Stimulated activated effector memory CD8-positive, alpha-beta T cell treated with anti-CD3 and anti-CD28 coated beads, Interleukin-12 subunit alpha, Interleukin-12 subunit beta, amount 100 ng/mL, for 72 hours (primary cell): ENCODE measurements around the gene PSME1.

Experiments
- ATAC-seq: fragments of 150-1000 bp; cut with Tn5 transposase; 2 replicates; pipeline ENCODE4 v1.10.0; 2021
- DNase-seq, 2 donors: peaks; one replicate each; pipeline ENCODE4 v3.0.0; 2021 to 2022; ENCODE audit warnings: low spot score in 2 of 2
- H3K27ac Mint-ChIP-seq: one replicate; pipeline ENCODE4 v1.8.0; 2022; ENCODE audit warnings: mild to moderate bottlenecking, mixed read lengths
- H3K36me3 Mint-ChIP-seq: one replicate; pipeline ENCODE4 v1.8.0; 2022; ENCODE audit warnings: mild to moderate bottlenecking, mixed read lengths
- H3K4me1 Mint-ChIP-seq: one replicate; pipeline ENCODE4 v1.8.0; 2022; ENCODE audit warnings: mixed read lengths
- H3K4me3 Mint-ChIP-seq: one replicate; pipeline ENCODE4 v1.8.0; 2022; ENCODE audit warnings: mild to moderate bottlenecking, mixed read lengths
- H3K9me3 Mint-ChIP-seq: one replicate; pipeline ENCODE4 v1.8.0; 2022; ENCODE audit warnings: mixed read lengths

Gene PSME1

DNA sequence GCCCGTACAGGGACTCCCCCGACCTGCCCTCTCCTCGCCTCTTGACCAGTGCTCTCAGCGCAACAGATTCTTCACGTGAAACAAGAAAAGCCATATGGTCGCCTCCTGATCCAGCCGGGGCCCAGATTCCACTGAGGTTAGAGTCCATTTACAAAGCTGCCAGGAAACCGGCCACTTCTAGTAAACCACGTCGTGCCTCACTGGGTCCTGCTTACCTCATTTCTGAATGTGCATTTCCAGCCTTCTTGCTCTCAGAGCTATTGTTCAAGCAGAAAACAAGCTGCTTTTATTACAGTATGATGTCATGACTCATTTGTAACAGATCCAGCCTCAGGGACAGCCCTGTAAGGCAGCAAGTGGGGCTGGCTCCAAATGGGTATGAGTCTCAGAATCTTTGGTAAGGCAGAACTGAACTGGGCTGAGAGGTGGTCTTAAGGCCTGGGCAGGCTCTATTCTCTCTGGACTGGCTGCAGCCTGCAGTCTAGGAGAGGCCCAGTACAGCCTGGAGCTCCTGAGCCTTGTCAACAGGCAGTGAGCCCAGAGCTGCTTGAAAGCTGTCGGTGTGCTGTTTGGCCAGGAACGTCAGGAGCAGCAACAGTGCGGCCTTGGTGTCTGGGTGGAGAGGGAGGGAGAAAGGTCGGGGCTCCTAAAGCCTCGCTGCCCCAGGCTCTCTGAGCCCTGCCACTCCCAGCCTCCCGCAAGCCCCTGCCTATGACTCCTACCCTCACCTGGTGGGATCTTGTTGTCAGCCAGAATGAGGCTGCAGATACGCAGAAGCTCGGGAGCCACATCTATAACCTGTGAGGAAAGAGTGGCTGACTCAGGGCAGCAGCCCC lies 44.2 kb downstream of the PSME1 start:
- ATAC-seq (peak; percentile 27), DNase-seq (no peak)
- H3K9me3 Mint-ChIP-seq: no peaks in the 10 kb centered on the region
- peaks cover 98% of the 10 kb centered on the region for H3K36me3 Mint-ChIP-seq
- H3K4me1 Mint-ChIP-seq: peaks cover 25% of the 10 kb centered on the region
- peak overlapping the region; percentile 85 for H3K27ac Mint-ChIP-seq
- H3K4me3 Mint-ChIP-seq: no peak overlapping the region

- no peaks in the 10 kb centered on the region for H3K9me3 Mint-ChIP-seq
- H3K36me3 Mint-ChIP-seq: peaks cover 93% of the 10 kb centered on the region
- no peak overlapping the region for H3K4me3 Mint-ChIP-seq
- DNase-seq (no peak), ATAC-seq (no peak)
- peaks cover 29% of the 10 kb centered on the region for H3K4me1 Mint-ChIP-seq
- H3K27ac Mint-ChIP-seq: peak overlapping the region; percentile 85
Measured at GRCh38 chr14:24181371-24182077, 45.5 kb downstream of the PSME1 start.

GRCh38 chr14:24182110-24182882 lies 46.3 kb downstream of the PSME1 start:
- Mint-ChIP-seq H3K27ac (peak overlapping the region; percentile 84), H3K36me3 (peaks cover 90% of the 10 kb centered on the region), H3K9me3 (no peaks in the 10 kb centered on the region), H3K4me1 (peaks cover 34% of the 10 kb centered on the region), H3K4me3 (no peak overlapping the region)
- ATAC-seq (no peak), DNase-seq (no peak)

DNA sequence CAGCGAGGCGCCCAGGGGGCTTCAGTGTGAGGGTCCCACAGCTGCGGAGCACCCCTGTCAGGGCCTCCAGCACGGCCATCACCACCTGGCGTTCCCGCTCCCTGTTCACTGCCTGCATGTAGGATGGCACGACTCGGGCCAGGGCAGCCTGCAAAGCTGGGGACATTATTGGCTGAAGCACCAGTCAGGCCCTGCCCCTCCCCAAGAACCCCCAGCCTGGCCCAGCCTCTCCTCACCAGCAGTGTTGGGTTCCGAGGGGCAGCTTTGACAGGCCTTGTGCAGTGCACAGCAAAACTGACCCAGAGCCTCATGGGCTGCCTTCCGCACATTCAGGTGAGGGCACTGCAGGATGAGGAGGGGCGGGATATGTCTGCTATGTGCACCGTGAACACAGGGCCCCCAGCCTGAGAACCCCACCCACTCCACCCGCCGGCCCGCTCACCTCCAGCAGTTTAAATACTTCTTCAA lies 47.1 kb downstream of the PSME1 start:
- ATAC-seq (no peak), DNase-seq (no peak)
- Mint-ChIP-seq H3K27ac (peak overlapping the region; percentile 84), H3K4me1 (peaks cover 42% of the 10 kb centered on the region), H3K9me3 (no peaks in the 10 kb centered on the region), H3K4me3 (no peak overlapping the region), H3K36me3 (peaks cover 90% of the 10 kb centered on the region)

GRCh38 chr14:24184104-24184970 lies 48.3 kb downstream of the PSME1 start:
- no peaks in the 10 kb centered on the region for H3K9me3 Mint-ChIP-seq
- DNase-seq (no peak), ATAC-seq (no peak)
- H3K36me3 Mint-ChIP-seq: peaks cover 87% of the 10 kb centered on the region
- H3K27ac Mint-ChIP-seq: peak overlapping the region; percentile 64
- no peak overlapping the region for H3K4me3 Mint-ChIP-seq
- peaks cover 43% of the 10 kb centered on the region for H3K4me1 Mint-ChIP-seq

DNA sequence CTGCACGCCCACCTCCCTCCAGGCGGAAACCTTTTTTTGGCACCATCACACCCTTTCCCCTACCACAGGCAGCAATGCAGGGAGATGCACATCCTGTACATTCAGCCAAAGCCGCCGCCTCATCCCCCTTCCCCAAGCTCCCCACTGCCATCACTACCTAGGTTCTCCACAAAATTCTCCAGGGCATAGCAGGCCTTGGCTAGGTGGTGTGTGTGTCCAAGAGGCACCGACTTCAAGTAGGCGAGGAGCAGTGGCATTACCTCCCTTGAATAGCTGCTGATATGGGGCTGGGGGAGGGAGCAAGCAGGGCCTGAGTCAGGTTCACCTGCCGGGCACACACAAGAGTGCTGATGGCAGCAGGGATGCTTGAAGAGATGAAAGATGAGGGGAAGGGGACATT lies 49.0 kb downstream of the PSME1 start:
- peak overlapping the region; percentile 64 for H3K27ac Mint-ChIP-seq
- peaks cover 80% of the 10 kb centered on the region for H3K36me3 Mint-ChIP-seq
- no peak for ATAC-seq
- H3K4me1 Mint-ChIP-seq: peaks cover 44% of the 10 kb centered on the region
- H3K9me3 Mint-ChIP-seq: no peaks in the 10 kb centered on the region
- no peak overlapping the region for H3K4me3 Mint-ChIP-seq
- DNase-seq: no peak

DNA sequence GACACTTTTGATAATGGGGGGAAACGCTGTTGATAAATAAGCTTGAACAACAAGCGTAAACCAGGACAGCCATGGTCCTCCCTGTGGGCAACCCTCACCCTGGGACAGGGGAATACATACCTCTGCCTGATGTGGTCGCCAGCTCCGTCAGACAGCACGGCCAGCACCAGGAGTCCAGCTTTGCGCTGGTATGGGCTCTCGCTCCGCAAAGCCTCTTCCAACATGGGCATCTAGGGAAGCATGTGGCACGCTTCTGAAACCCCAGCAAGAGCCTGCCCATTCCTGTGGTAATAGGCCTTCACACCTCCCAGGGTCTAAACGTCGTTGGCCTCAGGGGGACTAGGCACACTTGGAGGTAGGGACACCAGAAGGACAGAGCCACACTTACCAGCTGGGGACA lies 49.7 kb downstream of the PSME1 start:
- Mint-ChIP-seq H3K36me3 (peaks cover 79% of the 10 kb centered on the region), H3K27ac (peak overlapping the region; percentile 64), H3K4me1 (peaks cover 42% of the 10 kb centered on the region), H3K4me3 (no peak overlapping the region), H3K9me3 (no peaks in the 10 kb centered on the region)
- DNase-seq (no peak), ATAC-seq (no peak)

DNA sequence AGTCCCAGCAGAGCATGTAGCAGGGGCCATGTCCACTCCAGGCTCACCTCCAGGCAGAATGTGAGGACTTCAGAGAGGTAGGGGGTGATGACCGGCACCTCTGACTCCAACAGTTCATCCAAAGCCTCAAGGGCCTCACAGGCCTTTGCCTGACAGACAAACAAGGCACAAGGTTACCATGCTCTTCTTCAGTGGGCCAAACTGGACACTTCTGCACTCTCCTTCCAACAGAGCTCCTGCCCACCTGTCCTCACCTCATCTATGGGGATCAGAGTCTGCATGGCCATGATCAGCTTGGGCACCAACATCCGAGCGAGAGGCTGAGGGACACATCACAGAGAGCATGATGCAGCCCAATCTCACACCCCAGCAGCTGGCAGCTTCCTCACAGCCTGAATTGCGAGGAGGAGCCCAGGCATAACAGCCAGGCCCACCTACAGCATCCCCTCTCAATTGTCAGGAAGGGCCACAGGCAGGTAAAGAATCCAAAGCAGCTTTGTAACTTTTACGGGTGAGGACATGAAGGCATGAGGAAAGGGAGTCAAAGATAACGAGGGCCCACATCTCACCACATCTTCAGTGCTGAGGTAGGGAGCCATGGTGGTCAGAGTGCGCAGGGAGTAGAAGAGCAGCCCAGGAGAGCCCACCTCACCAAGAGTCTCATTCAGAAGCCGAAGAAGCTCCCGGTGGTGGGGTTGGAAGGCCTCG lies 51.0 kb downstream of the PSME1 start:
- ATAC-seq (no peak), DNase-seq (no peak)
- Mint-ChIP-seq H3K9me3 (no peaks in the 10 kb centered on the region), H3K4me3 (peak overlapping the region; percentile 84), H3K36me3 (peaks cover 79% of the 10 kb centered on the region), H3K27ac (peak overlapping the region; percentile 80), H3K4me1 (peaks cover 44% of the 10 kb centered on the region)

DNA sequence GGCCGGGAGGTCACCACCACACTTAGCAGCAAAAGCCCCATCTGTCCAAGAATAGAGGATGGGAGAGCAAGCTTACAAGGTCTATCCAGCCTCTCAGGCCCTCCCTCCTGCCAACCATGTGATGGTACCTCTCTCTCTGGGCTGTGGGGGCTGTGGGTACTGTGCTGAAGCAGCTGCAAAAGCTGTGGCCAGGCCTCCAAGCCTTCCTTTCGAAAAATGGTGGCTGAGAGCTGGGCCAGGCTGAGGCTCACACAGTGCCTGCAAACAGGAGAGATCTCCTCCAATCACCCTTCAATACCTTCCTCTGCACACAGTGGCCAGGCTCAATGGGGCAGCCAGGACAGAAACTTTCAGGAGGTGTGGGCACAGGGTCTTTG lies 51.5 kb downstream of the PSME1 start:
- Mint-ChIP-seq H3K9me3 (no peaks in the 10 kb centered on the region), H3K27ac (peak overlapping the region; percentile 80), H3K36me3 (peaks cover 80% of the 10 kb centered on the region), H3K4me3 (peak overlapping the region; percentile 84), H3K4me1 (peaks cover 45% of the 10 kb centered on the region)
- no peak for ATAC-seq
- no peak for DNase-seq
